T-helper 2 cell treated with Interferon-gamma antibody and Interleukin-4, amounts not matched to agents 100 ng/mL and 5 ng/mL, for 36 hours (primary cell): Measurements from ENCODE around the gene ASPSCR1. TPM values are rescaled to one million over a fixed set of nuclear protein-coding genes. Genes with fewer than 3 reads are reported as not detected.

Experiments used
- intact Hi-C: fragments of 100-400 bp; cut with micrococcal nuclease; formaldehyde crosslinking; loops from one replicate; pipeline ENCODE4 v1.15.1; 2023
- total RNA-seq: library from RNA; stranded (reverse); gene quantifications from 2 replicates; pipeline ENCODE4 v1.2.3, GENCODE V29; 2022

The ASPSCR1 gene
- total RNA-seq, 1 donor from 2014 or later, result 35.5 TPM

DNA sequence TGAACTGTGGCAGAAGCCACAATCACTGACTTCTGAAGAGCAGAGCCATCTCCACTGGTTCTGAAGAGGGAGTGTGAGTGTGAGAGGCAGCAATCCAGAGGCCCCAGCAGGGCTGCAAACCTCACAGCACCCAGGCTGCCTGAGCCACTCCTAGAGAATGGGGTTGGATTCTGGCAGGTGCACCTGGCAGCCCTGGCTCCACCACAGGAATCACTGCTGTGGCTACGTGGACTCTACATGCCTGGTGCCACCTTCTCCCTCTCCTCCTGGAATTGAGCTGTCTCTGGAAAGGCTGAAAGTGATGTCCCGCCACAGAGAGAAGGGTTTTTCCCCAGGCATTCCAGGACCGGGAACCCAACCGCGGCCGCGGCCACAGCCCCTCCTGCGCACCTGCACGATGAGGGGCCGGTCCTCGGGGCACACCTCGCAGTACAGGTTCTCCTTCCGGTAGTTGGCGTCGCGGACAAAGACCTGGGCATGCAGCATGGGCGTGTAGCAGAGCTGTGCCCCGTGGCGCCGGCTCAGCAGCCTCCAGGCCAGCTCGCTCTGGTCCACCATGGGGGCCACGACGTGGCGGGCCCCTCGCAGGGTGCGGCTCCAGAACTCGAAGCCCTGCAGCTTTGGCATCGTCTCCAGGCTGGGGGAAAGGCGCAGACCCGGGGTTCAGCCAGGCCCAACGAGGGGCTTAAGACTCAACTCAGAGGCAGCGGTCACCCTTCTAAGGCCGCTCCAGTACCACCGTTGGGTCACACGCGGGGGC, 87.2 kb downstream of the ASPSCR1 start:
- intact Hi-C loops, result no loop called here

GRCh38 chr17:82065193-82065637, 87.8 kb downstream of the ASPSCR1 start:
- intact Hi-C loops, result no loop called here

- intact Hi-C loops, result no loop called here
Measured at GRCh38 chr17:82065638-82066303, 88.3 kb downstream of the ASPSCR1 start, which contains the start of gene DUS1L. TSS of gene DUS1L (minus strand) at chr17:82065804. CDS start at chr17:82065059, 745 bp downstream.

Other genes starting within 250 kb of the ASPSCR1 start
- gene GCGR, start 173.5 kb upstream of the ASPSCR1 start, total RNA-seq, result 0.07 TPM in 1 of 2 replicates, not detected in the other
- 36.5 and 37.3 TPM in 2 replicates for gene MCRIP1, start 144.3 kb upstream of the ASPSCR1 start, total RNA-seq
- gene PPP1R27, start 142.6 kb upstream of the ASPSCR1 start, total RNA-seq, result not detected in 2 replicates
- 589 and 618 TPM in 2 replicates for gene P4HB, start 117.1 kb upstream of the ASPSCR1 start, total RNA-seq
- 703 and 716 TPM in 2 replicates for gene ARHGDIA, start 106.3 kb upstream of the ASPSCR1 start, total RNA-seq
- gene ALYREF, start 86.0 kb upstream of the ASPSCR1 start, total RNA-seq, result 218 and 230 TPM in 2 replicates
- 91.4 and 104 TPM in 2 replicates for gene ANAPC11, start 85.9 kb upstream of the ASPSCR1 start, total RNA-seq
- 0.11 and 0.48 TPM in 2 replicates for gene NPB, start 75.4 kb upstream of the ASPSCR1 start, total RNA-seq
- gene PCYT2, start 66.2 kb upstream of the ASPSCR1 start, total RNA-seq, result 35.0 and 39.1 TPM in 2 replicates
- gene SIRT7, start 59.5 kb upstream of the ASPSCR1 start, total RNA-seq, result 57.2 and 58.6 TPM in 2 replicates
- 23.3 and 23.6 TPM in 2 replicates for gene MAFG, start 49.9 kb upstream of the ASPSCR1 start, total RNA-seq
- gene PYCR1, start 40.3 kb upstream of the ASPSCR1 start, total RNA-seq, result 35.6 TPM in 2 replicates
- not detected in 2 replicates for gene MYADML2, start 30.4 kb upstream of the ASPSCR1 start, total RNA-seq
- 0.11 and 0.48 TPM in 2 replicates for gene NOTUM, start 16.4 kb upstream of the ASPSCR1 start, total RNA-seq
- gene CENPX, start 45.2 kb downstream of the ASPSCR1 start, total RNA-seq, result 82.9 and 87.9 TPM in 2 replicates
- gene LRRC45, start 45.7 kb downstream of the ASPSCR1 start, total RNA-seq, result 46.0 and 46.6 TPM in 2 replicates
- gene RAC3, start 54.0 kb downstream of the ASPSCR1 start, total RNA-seq, result 10.0 and 12.3 TPM in 2 replicates
- gene DCXR, start 60.1 kb downstream of the ASPSCR1 start, total RNA-seq, result 118 and 124 TPM in 2 replicates
- gene RFNG, start 74.2 kb downstream of the ASPSCR1 start, total RNA-seq, result 20.8 and 20.9 TPM in 2 replicates
- gene GPS1, start 74.3 kb downstream of the ASPSCR1 start, total RNA-seq, result 86.4 and 87.5 TPM in 2 replicates
- 113 and 129 TPM in 2 replicates for gene DUS1L, start 88.2 kb downstream of the ASPSCR1 start, total RNA-seq
- 175 and 181 TPM in 2 replicates for gene FASN, start 120.6 kb downstream of the ASPSCR1 start, total RNA-seq
- 59.0 and 60.1 TPM in 2 replicates for gene CCDC57, start 235.2 kb downstream of the ASPSCR1 start, total RNA-seq